SK-N-SH (cell line): ENCODE data around the gene SPATA13. TPM values are rescaled to one million over a fixed set of nuclear protein-coding genes. Genes with fewer than 3 reads are reported as not detected.
"Not testable (repeated sequence)": the region's sequence is repeated elsewhere in the genome, so short reads cannot be mapped to it uniquely, and the experiment has no call there.

ENCODE experiments used
- CTCF ChIA-PET: fragments of 300-600, 350-600 bp; formaldehyde crosslinking; extraction: SDS; loops from one replicate; lab custom pipeline; 2021; lab: Yijun Ruan, JAX
- POLR2A ChIA-PET: fragments of 350-600 bp; sonication (Branson Sonifier 250); formaldehyde crosslinking; extraction: SDS; loops from one replicate; lab custom pipeline; 2020; ENCODE audit warnings: antibody characterized with exemption, inconsistent platforms; lab: Yijun Ruan, JAX
- DNase-seq: peaks from one replicate; pipeline ENCODE4 v3.0.0; 2012
- H2AFZ ChIP-seq: fragments of 200-600 bp; sonication (generic); 2 replicates; pipeline ENCODE4 v1.8.1; 2016; ENCODE audit warnings: antibody characterized with exemption, mild to moderate bottlenecking, low read depth
- H3F3A ChIP-seq: fragments of 200-600 bp; sonication (generic); replicated peaks from 2 replicates; pipeline ENCODE3; 2016; ENCODE audit warnings: antibody characterized with exemption, mild to moderate bottlenecking; ENCODE audit not compliant: insufficient read depth
- H3K27ac ChIP-seq, 2 experiments: fragments of 200-500 bp in 1 of 2; fragments of 200-600 bp in 1 of 2; sonication (Bioruptor generic) in 1 of 2; sonication (generic), shearing (Covaris generic) in 1 of 2; 2 replicates each; pipeline versions ENCODE4 v1.5.1 to v1.6.1; 2014 to 2016; ENCODE audit warnings: low read depth in 2 of 2, inconsistent platforms in 1 of 2, low read length in 1 of 2, mild to moderate bottlenecking in 1 of 2, mixed read lengths in 1 of 2
- H3K27me3 ChIP-seq: fragments of 200-600 bp; sonication (generic), shearing (Covaris generic); 2 replicates; pipeline ENCODE4 v1.6.1; 2016; ENCODE audit warnings: mixed run types; ENCODE audit not compliant: insufficient read depth
- H3K36me3 ChIP-seq, 2 experiments: fragments of 200-500 bp in 1 of 2; fragments of 200-600 bp in 1 of 2; sonication (Bioruptor generic) in 1 of 2; sonication (generic) in 1 of 2; replicated peaks in 1 of 2; 2 replicates each; pipeline versions ENCODE3 to v1.5.1; 2014 to 2016; ENCODE audit warnings: low read length in 1 of 2, mild to moderate bottlenecking in 1 of 2; ENCODE audit not compliant: insufficient read depth in 2 of 2, control insufficient read depth in 1 of 2
- H3K4me1 ChIP-seq, 2 experiments: fragments of 200-500 bp in 1 of 2; fragments of 200-600 bp in 1 of 2; sonication (Bioruptor generic) in 1 of 2; sonication (generic), shearing (Covaris generic) in 1 of 2; 2 replicates each; pipeline versions ENCODE4 v1.5.1 to v1.6.1; 2014 to 2016; ENCODE audit warnings: low read depth in 1 of 2, low read length in 1 of 2, mixed run types in 1 of 2; ENCODE audit not compliant: insufficient read depth in 2 of 2, control insufficient read depth in 1 of 2
- H3K4me2 ChIP-seq: fragments of 200-600 bp; sonication (generic), shearing (Covaris generic); 2 replicates; pipeline ENCODE4 v1.6.1; 2017; ENCODE audit warnings: mixed run types
- H3K4me3 ChIP-seq, 2 experiments: fragments of 200-500 bp in 1 of 2; fragments of 200-600 bp in 1 of 2; sonication (Bioruptor generic) in 1 of 2; sonication (generic), shearing (Covaris generic) in 1 of 2; 2 replicates each; pipeline versions ENCODE4 v1.5.1 to v1.8.1; 2014 to 2016; ENCODE audit warnings: low read depth in 2 of 2, inconsistent platforms in 1 of 2, low read length in 1 of 2, mild to moderate bottlenecking in 1 of 2, mixed read lengths in 1 of 2, moderate library complexity in 1 of 2
- H3K79me2 ChIP-seq: fragments of 200-600 bp; sonication (generic); 2 replicates; pipeline ENCODE4 v1.8.1; 2017; ENCODE audit warnings: mild to moderate bottlenecking; ENCODE audit not compliant: insufficient read depth
- H3K9ac ChIP-seq: fragments of 200-600 bp; sonication (generic); 2 replicates; pipeline ENCODE4 v1.6.1; 2017; ENCODE audit warnings: mixed run types
- H3K9me2 ChIP-seq: fragments of 200-600 bp; sonication (generic); 2 replicates; pipeline ENCODE4 v1.6.1; 2017; ENCODE audit warnings: mixed run types
- H3K9me3 ChIP-seq: fragments of 200-600 bp; sonication (generic); 2 replicates; pipeline ENCODE4 v1.6.1; 2017; ENCODE audit warnings: mixed run types, mild to moderate bottlenecking, moderate library complexity
- H4K20me1 ChIP-seq: fragments of 200-600 bp; sonication (generic); 2 replicates; pipeline ENCODE4 v1.6.1; 2017; ENCODE audit warnings: mild to moderate bottlenecking, mixed run types; ENCODE audit not compliant: insufficient read depth
- CTCF ChIP-seq: fragments of 200-600 bp; sonication (generic); IDR thresholded peaks from 2 replicates; pipeline ENCODE4 v1.6.1; 2017; ENCODE audit warnings: antibody characterized with exemption, mild to moderate bottlenecking, moderate library complexity
- EZH2phosphoT487 ChIP-seq: fragments of 200-600 bp; sonication (generic); IDR thresholded peaks from 2 replicates; pipeline ENCODE4 v1.6.1; 2017; ENCODE audit warnings: low read depth, mixed run types, mild to moderate bottlenecking, antibody characterized with exemption, moderate library complexity, borderline replicate concordance
- GABPA ChIP-seq: IDR thresholded peaks from 2 replicates; pipeline ENCODE4 v1.4.0; 2012; ENCODE audit warnings: low read depth, mild to moderate bottlenecking
- RAD21 ChIP-seq: IDR thresholded peaks from 2 replicates; pipeline ENCODE4 v1.6.1; 2012; ENCODE audit warnings: mild to moderate bottlenecking, low read length
- WGBS: methylation state at CpG from one replicate; pipeline ENCODE4 v1.1.6; 2017; ENCODE audit warnings: low lambda C conversion rate; 5-methylcytosine and 5-hydroxymethylcytosine counted together
- polyA plus RNA-seq, 3 experiments: library from polyadenylated mRNA; depleted of rRNA; stranded (reverse); fragments of >200 nt; gene quantifications; 2 replicates each; pipeline ENCODE4 v1.2.3, GENCODE V29; 2012

SPATA13 gene
- polyA plus RNA-seq, 1 of the 3 experiments (the other 2 are of a cell fraction): 4.3 TPM

DNA sequence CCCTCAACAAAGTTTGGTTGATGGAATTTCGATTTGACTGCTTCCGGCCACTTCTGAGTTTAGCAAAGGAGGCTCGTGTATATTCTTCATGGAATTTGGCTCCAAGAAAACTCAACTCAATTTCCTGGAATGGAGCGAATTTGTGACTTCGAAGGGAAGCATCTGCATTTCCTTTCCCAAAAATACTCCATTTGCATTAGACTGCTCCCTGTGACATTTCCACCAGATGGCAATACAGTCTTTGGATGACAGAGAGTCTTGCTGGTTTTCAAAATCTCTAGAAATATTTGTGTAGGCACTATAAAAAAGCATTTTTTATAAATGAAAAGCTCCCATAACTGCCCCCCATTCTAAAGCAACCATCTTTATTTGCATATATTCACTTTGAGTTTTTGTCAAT, 152.9 kb downstream of the SPATA13 start:
- ChIA-PET POLR2A (no interaction called here), CTCF (interaction anchor here (0.8 kb wide), 1 partner anchor 8 kb away, joined by 4 read pairs; no protein-coding TSS in a partner anchor)
- no peaks in the 10 kb centered on the region for H3K36me3 ChIP-seq

DNA sequence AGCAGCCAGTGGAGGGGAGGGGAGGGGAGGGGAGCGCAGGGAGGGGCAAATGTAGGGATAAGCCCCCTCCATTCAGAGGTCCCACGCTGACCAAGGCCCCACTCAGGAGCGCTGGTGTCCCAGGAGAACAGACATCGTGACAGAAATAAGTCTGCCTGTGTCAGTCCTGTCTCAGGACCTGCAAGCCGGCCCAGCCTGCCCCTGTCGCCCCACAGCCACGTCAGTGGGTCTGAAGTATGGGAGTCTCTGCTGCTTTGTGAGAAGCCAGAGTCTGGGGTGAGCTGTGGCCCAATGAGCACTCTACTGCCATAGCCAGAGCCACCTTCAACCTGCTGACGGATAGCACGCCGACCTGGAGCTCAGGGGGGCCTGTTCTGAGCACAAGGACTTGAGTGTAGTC, 157.3 kb downstream of the SPATA13 start:
- WGBS: 20% methylated on average over 2 of the region's 10 CpGs
- H4K20me1 ChIP-seq, H3K9me2 ChIP-seq, H3K27me3 ChIP-seq, POLR2A ChIA-PET, H3K4me3 ChIP-seq, H3K9me3 ChIP-seq, H3K79me2 ChIP-seq, H3K4me1 ChIP-seq, H2AFZ ChIP-seq, H3K27ac ChIP-seq, H3F3A ChIP-seq, H3K36me3 ChIP-seq, H3K9ac ChIP-seq, H3K4me2 ChIP-seq, DNase-seq: not testable (repeated sequence)
- CTCF ChIA-PET: interaction anchor here (0.7 kb wide), 1 partner anchor 719 kb away, joined by 3 read pairs; no protein-coding TSS in a partner anchor

More for the DNA sequence above, 152.9 kb downstream of the SPATA13 start:
- WGBS: 44% methylated on average over 5 of the region's 5 CpGs
- DNase-seq: no peak
- Histone ChIP-seq H3K4me1 (no peaks in the 10 kb centered on the region), H2AFZ (no peak overlapping the region), H3K9me2 (no peaks in the 10 kb centered on the region), H3K4me2 (no peak overlapping the region), H4K20me1 (no peaks in the 10 kb centered on the region), H3K27me3 (no peaks in the 10 kb centered on the region; the same call in 1 of the 2 replicates), H3F3A (no peaks in the 10 kb centered on the region), H3K9me3 (no peaks in the 10 kb centered on the region), H3K9ac (no peak overlapping the region), H3K27ac (no peak overlapping the region), H3K79me2 (no peaks in the 10 kb centered on the region), H3K4me3 (no peak overlapping the region)
- peak; percentile 53 for TF ChIP-seq CTCF
- TF ChIP-seq RAD21: peak; percentile 52
- TF ChIP-seq EZH2phosphoT487: no peak
- TF ChIP-seq GABPA: no peak

- H2AFZ ChIP-seq, POLR2A ChIA-PET: not testable (repeated sequence)
These were observed 158.4 kb downstream of the SPATA13 start for GRCh38 chr13:24318878-24319277.

GRCh38 chr13:24319641-24320040, 159.1 kb downstream of the SPATA13 start:
- H3K9me3 ChIP-seq, H3K4me3 ChIP-seq, H3K36me3 ChIP-seq, H3K9ac ChIP-seq, DNase-seq, POLR2A ChIA-PET, H3K27ac ChIP-seq, H3F3A ChIP-seq, H3K9me2 ChIP-seq, H2AFZ ChIP-seq, H3K27me3 ChIP-seq, H3K4me2 ChIP-seq, H3K79me2 ChIP-seq, H3K4me1 ChIP-seq, H4K20me1 ChIP-seq: not testable (repeated sequence)
- 48% methylated on average over 4 of the region's 6 CpGs for WGBS
- CTCF ChIA-PET: interaction anchor here (0.6 kb wide), 1 partner anchor 17 kb away, joined by 3 read pairs; no protein-coding TSS in a partner anchor

More at GRCh38 chr13:24318878-24319277, 158.4 kb downstream of the SPATA13 start:
- 36% methylated on average over 3 of the region's 4 CpGs for WGBS
- H3K4me1 ChIP-seq, H3K9me2 ChIP-seq, H3K9ac ChIP-seq, H3K27me3 ChIP-seq, H4K20me1 ChIP-seq, H3K79me2 ChIP-seq, H3K36me3 ChIP-seq, H3F3A ChIP-seq, DNase-seq, H3K4me3 ChIP-seq, H3K4me2 ChIP-seq, H3K27ac ChIP-seq, H3K9me3 ChIP-seq, CTCF ChIA-PET: not testable (repeated sequence)

- H3K27ac ChIP-seq, H3K9me3 ChIP-seq, H3K27me3 ChIP-seq, H4K20me1 ChIP-seq, H3K9ac ChIP-seq, H3K4me1 ChIP-seq, H3K9me2 ChIP-seq, H2AFZ ChIP-seq, H3K4me2 ChIP-seq, DNase-seq, H3K36me3 ChIP-seq, H3K4me3 ChIP-seq, POLR2A ChIA-PET, H3F3A ChIP-seq, H3K79me2 ChIP-seq: not testable (repeated sequence)
- 73% methylated on average over 8 of the region's 8 CpGs for WGBS
- CTCF ChIA-PET: interaction anchor here (0.9 to 1.6 kb wide), 3 partner anchors 8 to 431 kb away, joined by 4 to 5 read pairs (median 4); no protein-coding TSS in a partner anchor
These were observed 160.9 kb downstream of the SPATA13 start for GRCh38 chr13:24321416-24321815.
